ENCODE data around the gene PCK1. TPM values are rescaled to one million over a fixed set of nuclear protein-coding genes. Genes with fewer than 3 reads are reported as not detected.
A peak's percentile ranks its signal among the peaks of the same experiment; 100 is the strongest.

PCK1 gene
- total and polyA plus RNA-seq, 2 of the 13 experiments (the other 11 are each of a cell fraction or from before 2014, with no cell fraction given) = 6.5 to 12.6 TPM

DNA sequence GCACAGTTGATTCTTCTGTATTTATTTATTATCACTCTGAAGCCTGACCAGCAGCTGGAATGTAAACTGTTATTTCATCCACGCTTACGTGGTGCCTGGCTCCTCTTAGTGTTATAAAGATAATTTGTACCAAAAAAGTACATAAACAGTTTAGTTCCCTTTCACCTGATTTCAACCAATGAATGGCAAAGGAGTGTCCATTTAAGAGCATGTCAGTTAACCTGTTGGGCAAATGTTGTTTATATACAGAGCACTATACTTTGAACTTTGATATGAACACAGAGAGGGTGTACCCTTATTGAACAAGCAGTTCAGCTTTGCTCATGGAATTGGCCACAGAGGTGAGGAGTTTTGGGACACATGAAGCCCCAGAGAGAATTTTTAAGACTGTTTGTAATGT lies 28.8 kb upstream of the PCK1 start (continued):
- TF ChIP-seq EP300 (IDR thresholded peaks at IDR 0.05; ENCODE audit: low read depth in 2 of 2, low read length in 2 of 2) = peak in 1 of 2 experiments; percentile 81; a peak in 2 of 4 replicates
- no peak for TF ChIP-seq EP300 (CRISPR knock-in tag; IDR thresholded peaks at IDR 0.05; ENCODE audit: borderline replicate concordance)
- no peak for TF ChIP-seq ZNF776 (CRISPR knock-in tag; IDR thresholded peaks at IDR 0.05)
- TF ChIP-seq, protein P1, sequence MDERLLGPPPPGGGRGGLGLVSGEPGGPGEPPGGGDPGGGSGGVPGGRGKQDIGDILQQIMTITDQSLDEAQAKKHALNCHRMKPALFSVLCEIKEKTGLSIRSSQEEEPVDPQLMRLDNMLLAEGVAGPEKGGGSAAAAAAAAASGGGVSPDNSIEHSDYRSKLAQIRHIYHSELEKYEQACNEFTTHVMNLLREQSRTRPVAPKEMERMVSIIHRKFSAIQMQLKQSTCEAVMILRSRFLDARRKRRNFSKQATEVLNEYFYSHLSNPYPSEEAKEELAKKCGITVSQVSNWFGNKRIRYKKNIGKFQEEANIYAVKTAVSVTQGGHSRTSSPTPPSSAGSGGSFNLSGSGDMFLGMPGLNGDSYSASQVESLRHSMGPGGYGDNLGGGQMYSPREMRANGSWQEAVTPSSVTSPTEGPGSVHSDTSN (CRISPR knock-in tag; IDR thresholded peaks at IDR 0.05) = peak; percentile 53; the same call in 1 of the 2 replicates
- TF ChIP-seq MTA3 (CRISPR knock-in tag; IDR thresholded peaks at IDR 0.05) = no peak
- no peak for TF ChIP-seq RBM39 (IDR thresholded peaks at IDR 0.05; ENCODE audit: low read depth, low read length, poor library complexity, severe bottlenecking)
- TF ChIP-seq, protein P2, sequence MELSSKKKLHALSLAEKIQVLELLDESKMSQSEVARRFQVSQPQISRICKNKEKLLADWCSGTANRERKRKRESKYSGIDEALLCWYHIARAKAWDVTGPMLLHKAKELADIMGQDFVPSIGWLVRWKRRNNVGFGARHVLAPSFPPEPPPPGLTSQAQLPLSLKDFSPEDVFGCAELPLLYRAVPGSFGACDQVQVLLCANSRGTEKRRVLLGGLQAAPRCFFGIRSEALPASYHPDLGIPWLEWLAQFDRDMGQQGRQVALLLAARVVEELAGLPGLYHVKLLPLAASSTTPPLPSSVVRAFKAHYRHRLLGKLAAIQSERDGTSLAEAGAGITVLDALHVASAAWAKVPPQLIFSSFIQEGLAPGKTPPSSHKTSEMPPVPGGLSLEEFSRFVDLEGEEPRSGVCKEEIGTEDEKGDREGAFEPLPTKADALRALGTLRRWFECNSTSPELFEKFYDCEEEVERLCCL (CRISPR knock-in tag; IDR thresholded peaks at IDR 0.05; ENCODE audit: borderline replicate concordance) = no peak
- TF ChIP-seq YEATS2 (CRISPR knock-in tag; IDR thresholded peaks at IDR 0.05; ENCODE audit: borderline replicate concordance) = no peak
- TF ChIP-seq, protein P3, sequence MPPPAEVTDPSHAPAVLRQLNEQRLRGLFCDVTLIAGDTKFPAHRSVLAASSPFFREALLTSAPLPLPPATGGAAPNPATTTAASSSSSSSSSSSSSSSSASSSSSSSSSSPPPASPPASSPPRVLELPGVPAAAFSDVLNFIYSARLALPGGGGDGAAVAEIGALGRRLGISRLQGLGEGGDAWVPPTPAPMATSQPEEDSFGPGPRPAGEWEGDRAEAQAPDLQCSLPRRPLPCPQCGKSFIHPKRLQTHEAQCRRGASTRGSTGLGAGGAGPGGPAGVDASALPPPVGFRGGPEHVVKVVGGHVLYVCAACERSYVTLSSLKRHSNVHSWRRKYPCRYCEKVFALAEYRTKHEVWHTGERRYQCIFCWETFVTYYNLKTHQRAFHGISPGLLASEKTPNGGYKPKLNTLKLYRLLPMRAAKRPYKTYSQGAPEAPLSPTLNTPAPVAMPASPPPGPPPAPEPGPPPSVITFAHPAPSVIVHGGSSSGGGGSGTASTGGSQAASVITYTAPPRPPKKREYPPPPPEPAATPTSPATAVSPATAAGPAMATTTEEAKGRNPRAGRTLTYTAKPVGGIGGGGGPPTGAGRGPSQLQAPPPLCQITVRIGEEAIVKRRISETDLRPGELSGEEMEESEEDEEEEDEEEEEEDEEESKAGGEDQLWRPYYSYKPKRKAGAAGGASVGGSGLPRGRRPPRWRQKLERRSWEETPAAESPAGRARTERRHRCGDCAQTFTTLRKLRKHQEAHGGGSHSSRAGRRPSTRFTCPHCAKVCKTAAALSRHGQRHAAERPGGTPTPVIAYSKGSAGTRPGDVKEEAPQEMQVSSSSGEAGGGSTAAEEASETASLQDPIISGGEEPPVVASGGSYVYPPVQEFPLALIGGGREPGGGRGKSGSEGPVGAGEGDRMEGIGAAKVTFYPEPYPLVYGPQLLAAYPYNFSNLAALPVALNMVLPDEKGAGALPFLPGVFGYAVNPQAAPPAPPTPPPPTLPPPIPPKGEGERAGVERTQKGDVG (CRISPR knock-in tag; IDR thresholded peaks at IDR 0.05; ENCODE audit: borderline replicate concordance) = no peak
- TF ChIP-seq, protein P4, sequence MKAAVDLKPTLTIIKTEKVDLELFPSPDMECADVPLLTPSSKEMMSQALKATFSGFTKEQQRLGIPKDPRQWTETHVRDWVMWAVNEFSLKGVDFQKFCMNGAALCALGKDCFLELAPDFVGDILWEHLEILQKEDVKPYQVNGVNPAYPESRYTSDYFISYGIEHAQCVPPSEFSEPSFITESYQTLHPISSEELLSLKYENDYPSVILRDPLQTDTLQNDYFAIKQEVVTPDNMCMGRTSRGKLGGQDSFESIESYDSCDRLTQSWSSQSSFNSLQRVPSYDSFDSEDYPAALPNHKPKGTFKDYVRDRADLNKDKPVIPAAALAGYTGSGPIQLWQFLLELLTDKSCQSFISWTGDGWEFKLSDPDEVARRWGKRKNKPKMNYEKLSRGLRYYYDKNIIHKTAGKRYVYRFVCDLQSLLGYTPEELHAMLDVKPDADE (CRISPR knock-in tag; IDR thresholded peaks at IDR 0.05) = no peak
- TF ChIP-seq NKX3-1 (CRISPR knock-in tag; IDR thresholded peaks at IDR 0.05) = no peak
- no peak for TF ChIP-seq ZNF570 (CRISPR knock-in tag; IDR thresholded peaks at IDR 0.05; ENCODE audit: borderline replicate concordance)
- TF ChIP-seq, protein P5, sequence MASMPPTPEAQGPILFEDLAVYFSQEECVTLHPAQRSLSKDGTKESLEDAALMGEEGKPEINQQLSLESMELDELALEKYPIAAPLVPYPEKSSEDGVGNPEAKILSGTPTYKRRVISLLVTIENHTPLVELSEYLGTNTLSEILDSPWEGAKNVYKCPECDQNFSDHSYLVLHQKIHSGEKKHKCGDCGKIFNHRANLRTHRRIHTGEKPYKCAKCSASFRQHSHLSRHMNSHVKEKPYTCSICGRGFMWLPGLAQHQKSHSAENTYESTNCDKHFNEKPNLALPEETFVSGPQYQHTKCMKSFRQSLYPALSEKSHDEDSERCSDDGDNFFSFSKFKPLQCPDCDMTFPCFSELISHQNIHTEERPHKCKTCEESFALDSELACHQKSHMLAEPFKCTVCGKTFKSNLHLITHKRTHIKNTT (CRISPR knock-in tag; IDR thresholded peaks at IDR 0.05) = no peak
- TF ChIP-seq, protein P6, sequence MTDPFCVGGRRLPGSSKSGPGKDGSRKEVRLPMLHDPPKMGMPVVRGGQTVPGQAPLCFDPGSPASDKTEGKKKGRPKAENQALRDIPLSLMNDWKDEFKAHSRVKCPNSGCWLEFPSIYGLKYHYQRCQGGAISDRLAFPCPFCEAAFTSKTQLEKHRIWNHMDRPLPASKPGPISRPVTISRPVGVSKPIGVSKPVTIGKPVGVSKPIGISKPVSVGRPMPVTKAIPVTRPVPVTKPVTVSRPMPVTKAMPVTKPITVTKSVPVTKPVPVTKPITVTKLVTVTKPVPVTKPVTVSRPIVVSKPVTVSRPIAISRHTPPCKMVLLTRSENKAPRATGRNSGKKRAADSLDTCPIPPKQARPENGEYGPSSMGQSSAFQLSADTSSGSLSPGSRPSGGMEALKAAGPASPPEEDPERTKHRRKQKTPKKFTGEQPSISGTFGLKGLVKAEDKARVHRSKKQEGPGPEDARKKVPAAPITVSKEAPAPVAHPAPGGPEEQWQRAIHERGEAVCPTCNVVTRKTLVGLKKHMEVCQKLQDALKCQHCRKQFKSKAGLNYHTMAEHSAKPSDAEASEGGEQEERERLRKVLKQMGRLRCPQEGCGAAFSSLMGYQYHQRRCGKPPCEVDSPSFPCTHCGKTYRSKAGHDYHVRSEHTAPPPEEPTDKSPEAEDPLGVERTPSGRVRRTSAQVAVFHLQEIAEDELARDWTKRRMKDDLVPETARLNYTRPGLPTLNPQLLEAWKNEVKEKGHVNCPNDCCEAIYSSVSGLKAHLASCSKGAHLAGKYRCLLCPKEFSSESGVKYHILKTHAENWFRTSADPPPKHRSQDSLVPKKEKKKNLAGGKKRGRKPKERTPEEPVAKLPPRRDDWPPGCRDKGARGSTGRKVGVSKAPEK (CRISPR knock-in tag; IDR thresholded peaks at IDR 0.05; ENCODE audit: borderline replicate concordance) = no peak
- no peak for TF ChIP-seq NFATC3 (CRISPR knock-in tag; IDR thresholded peaks at IDR 0.05)
- TF ChIP-seq ZNF20 (CRISPR knock-in tag; IDR thresholded peaks at IDR 0.05) = no peak
- no peak for TF ChIP-seq SRSF1 (optimal IDR thresholded peaks at IDR 0.05; ENCODE audit: low read depth, low read length)
- peak; percentile 44; the same call in 1 of the 2 replicates for TF ChIP-seq TARDBP (CRISPR knock-in tag; IDR thresholded peaks at IDR 0.05)
- no peak for TF ChIP-seq NFYC (CRISPR knock-in tag; IDR thresholded peaks at IDR 0.05)
